ENCODE results near the gene PLGRKT. TPM values are rescaled to one million over a fixed set of nuclear protein-coding genes. Genes with fewer than 3 reads are reported as not detected.
"Not testable (repeated sequence)": the region's sequence is repeated elsewhere in the genome, so short reads cannot be mapped to it uniquely, and the experiment has no call there.

Gene PLGRKT
- total RNA-seq, 1 experiment from 2014 or later, result 5.0 TPM

DNA sequence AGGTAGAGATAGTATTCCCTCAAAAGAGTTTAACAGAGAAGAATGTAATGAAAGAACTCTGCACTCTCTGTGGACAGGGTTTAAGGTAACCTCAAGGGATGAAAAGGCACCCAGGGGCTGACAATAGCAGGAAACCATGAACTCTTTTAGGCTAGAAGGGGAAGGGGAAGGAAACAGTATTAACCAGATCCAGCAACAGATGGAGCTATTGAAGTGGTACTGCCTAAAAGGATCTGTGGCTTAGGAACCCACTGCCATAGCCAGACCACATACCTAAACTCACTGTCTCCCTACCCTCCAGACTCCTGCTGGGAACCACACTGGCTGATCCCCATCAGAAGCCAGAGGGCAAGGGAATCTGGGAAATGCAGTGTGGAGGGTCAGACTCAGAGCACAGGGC lies 35.5 kb downstream of the PLGRKT start:
- H3K9me3 ChIP-seq, result no peaks in the 10 kb centered on the region
- H3K9me3 Mint-ChIP-seq (ENCODE audit: unreplicated experiment), result peaks cover 9% of the 10 kb centered on the region
- TF ChIP-seq, protein P1, sequence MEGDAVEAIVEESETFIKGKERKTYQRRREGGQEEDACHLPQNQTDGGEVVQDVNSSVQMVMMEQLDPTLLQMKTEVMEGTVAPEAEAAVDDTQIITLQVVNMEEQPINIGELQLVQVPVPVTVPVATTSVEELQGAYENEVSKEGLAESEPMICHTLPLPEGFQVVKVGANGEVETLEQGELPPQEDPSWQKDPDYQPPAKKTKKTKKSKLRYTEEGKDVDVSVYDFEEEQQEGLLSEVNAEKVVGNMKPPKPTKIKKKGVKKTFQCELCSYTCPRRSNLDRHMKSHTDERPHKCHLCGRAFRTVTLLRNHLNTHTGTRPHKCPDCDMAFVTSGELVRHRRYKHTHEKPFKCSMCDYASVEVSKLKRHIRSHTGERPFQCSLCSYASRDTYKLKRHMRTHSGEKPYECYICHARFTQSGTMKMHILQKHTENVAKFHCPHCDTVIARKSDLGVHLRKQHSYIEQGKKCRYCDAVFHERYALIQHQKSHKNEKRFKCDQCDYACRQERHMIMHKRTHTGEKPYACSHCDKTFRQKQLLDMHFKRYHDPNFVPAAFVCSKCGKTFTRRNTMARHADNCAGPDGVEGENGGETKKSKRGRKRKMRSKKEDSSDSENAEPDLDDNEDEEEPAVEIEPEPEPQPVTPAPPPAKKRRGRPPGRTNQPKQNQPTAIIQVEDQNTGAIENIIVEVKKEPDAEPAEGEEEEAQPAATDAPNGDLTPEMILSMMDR (IDR thresholded peaks at IDR 0.05; ENCODE audit: insufficient read depth in 1 of 2, low read depth in 1 of 2, low read length in 1 of 2, severe bottlenecking in 1 of 2, unreplicated experiment in 1 of 2), result no peak
- no TSS peak for BruUV-seq (replicated peaks)
- intact Hi-C loops (cut with micrococcal nuclease; ENCODE audit: unreplicated experiment), result no loop called here
- H3K27ac Mint-ChIP-seq (ENCODE audit: unreplicated experiment), result no peak overlapping the region
- no peaks in the 10 kb centered on the region for H3K27me3 ChIP-seq (replicated peaks; ENCODE audit: control insufficient read depth, insufficient read depth, low read length)
- ChIA-PET CTCF (no interaction called here), POLR2A (no interaction called here)
- no peaks in the 10 kb centered on the region for H3K27me3 Mint-ChIP-seq (ENCODE audit: insufficient read depth, unreplicated experiment)
- H3K4me3 Mint-ChIP-seq (ENCODE audit: unreplicated experiment), result no peak overlapping the region
- H3K36me3 ChIP-seq (ENCODE audit: control insufficient read depth, insufficient read depth, low read length), result no peaks in the 10 kb centered on the region
- no peaks in the 10 kb centered on the region for H3K4me1 ChIP-seq
- H3K4me3 ChIP-seq (ENCODE audit: low read depth, low read length), result no peak overlapping the region
- H3K36me3 Mint-ChIP-seq (ENCODE audit: insufficient read depth, unreplicated experiment), result no peaks in the 10 kb centered on the region
- no peaks in the 10 kb centered on the region for H3K4me1 Mint-ChIP-seq (ENCODE audit: low read depth, unreplicated experiment)
- DNase-seq, result no peak

DNA sequence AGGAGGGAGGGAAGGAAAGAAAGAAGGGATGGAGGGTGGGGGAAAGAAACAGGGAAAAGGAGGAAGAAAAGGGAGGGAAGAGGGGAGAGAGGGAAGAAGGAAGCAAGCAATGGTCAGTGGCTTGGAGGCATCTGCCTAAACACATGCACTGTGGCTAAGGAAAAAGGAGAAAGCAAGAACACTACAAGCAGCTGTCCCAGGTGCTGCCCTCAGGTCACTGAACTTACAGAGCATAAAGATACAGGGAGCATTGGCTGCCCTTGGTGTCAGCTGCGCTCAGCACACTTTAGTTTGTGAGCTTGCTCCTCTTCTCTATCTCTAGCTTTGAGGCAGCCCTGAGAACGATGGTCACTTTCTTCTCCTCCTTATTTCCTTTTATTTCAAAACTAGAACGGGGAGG lies 40.2 kb downstream of the PLGRKT start:
- H3K9me3 Mint-ChIP-seq (ENCODE audit: unreplicated experiment); H3K4me3 ChIP-seq (ENCODE audit: low read depth, low read length); H3K4me1 ChIP-seq; H3K9me3 ChIP-seq; H3K4me3 Mint-ChIP-seq (ENCODE audit: unreplicated experiment); H3K36me3 Mint-ChIP-seq (ENCODE audit: insufficient read depth, unreplicated experiment); H3K27ac Mint-ChIP-seq (ENCODE audit: unreplicated experiment); POLR2A ChIA-PET; DNase-seq; H3K27me3 Mint-ChIP-seq (ENCODE audit: insufficient read depth, unreplicated experiment); H3K36me3 ChIP-seq (ENCODE audit: control insufficient read depth, insufficient read depth, low read length); BruUV-seq (replicated peaks); intact Hi-C loops (cut with micrococcal nuclease; ENCODE audit: unreplicated experiment); H3K27me3 ChIP-seq (replicated peaks; ENCODE audit: control insufficient read depth, insufficient read depth, low read length); H3K4me1 Mint-ChIP-seq (ENCODE audit: low read depth, unreplicated experiment): not testable (repeated sequence)
- CTCF ChIA-PET, result interaction anchor here (0.6 kb wide), 1 partner anchor 18 kb away, joined by 3 read pairs; no protein-coding TSS in a partner anchor

DNA sequence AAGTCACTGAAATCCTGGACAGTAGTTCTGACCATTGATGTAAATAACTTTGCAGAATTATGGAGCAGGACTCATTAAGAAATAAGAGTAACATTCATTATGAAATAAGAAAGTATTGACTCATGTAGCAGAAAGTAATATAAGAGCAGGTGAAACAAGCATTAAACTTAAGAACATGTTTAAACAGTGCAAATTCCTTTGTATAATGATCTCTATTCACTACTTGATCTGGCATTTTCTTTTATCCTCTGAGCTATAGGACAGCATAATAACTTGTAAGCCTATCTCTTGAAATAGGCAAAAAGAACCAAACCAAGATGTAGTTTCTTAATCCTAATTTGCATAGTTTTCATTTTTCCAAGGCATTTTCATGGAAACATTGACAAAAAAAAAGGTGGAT lies 42.3 kb downstream of the PLGRKT start:
- H3K27ac Mint-ChIP-seq (ENCODE audit: unreplicated experiment), result no peak overlapping the region
- H3K9me3 Mint-ChIP-seq (ENCODE audit: unreplicated experiment), result no peaks in the 10 kb centered on the region
- no peaks in the 10 kb centered on the region for H3K27me3 ChIP-seq (replicated peaks; ENCODE audit: control insufficient read depth, insufficient read depth, low read length)
- no TSS peak for BruUV-seq (replicated peaks)
- POLR2A ChIA-PET, result no interaction called here
- H3K4me3 Mint-ChIP-seq (ENCODE audit: unreplicated experiment), result no peak overlapping the region
- H3K36me3 ChIP-seq (ENCODE audit: control insufficient read depth, insufficient read depth, low read length), result no peaks in the 10 kb centered on the region
- TF ChIP-seq, protein P1 (IDR thresholded peaks at IDR 0.05; ENCODE audit: insufficient read depth in 1 of 2, low read depth in 1 of 2, low read length in 1 of 2, severe bottlenecking in 1 of 2, unreplicated experiment in 1 of 2), result no peak
- no peaks in the 10 kb centered on the region for H3K4me1 ChIP-seq
- H3K4me1 Mint-ChIP-seq (ENCODE audit: low read depth, unreplicated experiment), result no peaks in the 10 kb centered on the region
- CTCF ChIA-PET, result no interaction called here
- H3K27me3 Mint-ChIP-seq (ENCODE audit: insufficient read depth, unreplicated experiment), result no peaks in the 10 kb centered on the region
- no peak for DNase-seq
- intact Hi-C loops (cut with micrococcal nuclease; ENCODE audit: unreplicated experiment), result no loop called here
- H3K9me3 ChIP-seq, result no peaks in the 10 kb centered on the region
- H3K4me3 ChIP-seq (ENCODE audit: low read depth, low read length), result no peak overlapping the region
- H3K36me3 Mint-ChIP-seq (ENCODE audit: insufficient read depth, unreplicated experiment), result no peaks in the 10 kb centered on the region

GRCh38 chr9:5393976-5394375 lies 43.7 kb downstream of the PLGRKT start:
- not testable (repeated sequence) for H3K4me3 Mint-ChIP-seq (ENCODE audit: unreplicated experiment)

More at GRCh38 chr9:5393976-5394375, 43.7 kb downstream of the PLGRKT start:
- H3K36me3 Mint-ChIP-seq (ENCODE audit: insufficient read depth, unreplicated experiment); H3K36me3 ChIP-seq (ENCODE audit: control insufficient read depth, insufficient read depth, low read length); DNase-seq; H3K9me3 ChIP-seq; intact Hi-C loops (cut with micrococcal nuclease; ENCODE audit: unreplicated experiment); POLR2A ChIA-PET; H3K9me3 Mint-ChIP-seq (ENCODE audit: unreplicated experiment); CTCF ChIA-PET; H3K4me3 ChIP-seq (ENCODE audit: low read depth, low read length); H3K27me3 Mint-ChIP-seq (ENCODE audit: insufficient read depth, unreplicated experiment); H3K27me3 ChIP-seq (replicated peaks; ENCODE audit: control insufficient read depth, insufficient read depth, low read length); H3K27ac Mint-ChIP-seq (ENCODE audit: unreplicated experiment); H3K4me1 Mint-ChIP-seq (ENCODE audit: low read depth, unreplicated experiment); BruUV-seq (replicated peaks); H3K4me1 ChIP-seq: not testable (repeated sequence)
